ENCODE data around the gene NBDY. TPM values are rescaled to one million over a fixed set of nuclear protein-coding genes. Genes with fewer than 3 reads are reported as not detected.
A peak's percentile ranks its signal among the peaks of the same experiment; 100 is the strongest.
"Not testable (repeated sequence)": the region's sequence is repeated elsewhere in the genome, so short reads cannot be mapped to it uniquely, and the experiment has no call there.

Gene NBDY
- total RNA-seq, 1 donor: 11.9 TPM

- peak overlapping the region; percentile 71 for H3K4me3 ChIP-seq (ENCODE audit: low read depth, low read length)
- peak; percentile 96 for DNase-seq (ENCODE audit: low read depth)
- TF ChIP-seq CTCF (IDR thresholded peaks at IDR 0.05; ENCODE audit: insufficient read depth, low read length): peak; percentile 70
Observed at GRCh38 chrX:56764153-56764974, 35.3 kb downstream of the NBDY start.

GRCh38 chrX:56764975-56765791 lies 36.1 kb downstream of the NBDY start:
- TF ChIP-seq CTCF (IDR thresholded peaks at IDR 0.05; ENCODE audit: insufficient read depth, low read length): no peak
- no peak overlapping the region for H3K4me3 ChIP-seq (ENCODE audit: low read depth, low read length)
- no peak for DNase-seq (ENCODE audit: low read depth)

- no peak overlapping the region for H3K4me3 ChIP-seq (ENCODE audit: low read depth, low read length)
- peak; percentile 45 for DNase-seq (ENCODE audit: low read depth)
- TF ChIP-seq CTCF (IDR thresholded peaks at IDR 0.05; ENCODE audit: insufficient read depth, low read length): no peak
Observed at GRCh38 chrX:56765811-56766553, 36.9 kb downstream of the NBDY start.

GRCh38 chrX:56766554-56767347 lies 37.7 kb downstream of the NBDY start:
- peak overlapping the region; percentile 67 for H3K4me3 ChIP-seq (ENCODE audit: low read depth, low read length)
- peak; percentile 45 for DNase-seq (ENCODE audit: low read depth)
- peak; percentile 18 for TF ChIP-seq CTCF (IDR thresholded peaks at IDR 0.05; ENCODE audit: insufficient read depth, low read length)

- DNase-seq (ENCODE audit: low read depth): peak; percentile 44
- H3K4me3 ChIP-seq (ENCODE audit: low read depth, low read length): peak overlapping the region; percentile 67
Observed at GRCh38 chrX:56767348-56768119, 38.5 kb downstream of the NBDY start.

GRCh38 chrX:56768120-56768660 lies 39.1 kb downstream of the NBDY start:
- not testable (repeated sequence) for DNase-seq (ENCODE audit: low read depth); H3K4me3 ChIP-seq (ENCODE audit: low read depth, low read length)

- not testable (repeated sequence) for H3K4me3 ChIP-seq (ENCODE audit: low read depth, low read length); DNase-seq (ENCODE audit: low read depth)
Observed at GRCh38 chrX:56772675-56773521, 43.9 kb downstream of the NBDY start.

GRCh38 chrX:56773522-56774060 lies 44.5 kb downstream of the NBDY start:
- DNase-seq (ENCODE audit: low read depth); H3K4me3 ChIP-seq (ENCODE audit: low read depth, low read length): not testable (repeated sequence)

- not testable (repeated sequence) for DNase-seq (ENCODE audit: low read depth); H3K4me3 ChIP-seq (ENCODE audit: low read depth, low read length)
Observed at GRCh38 chrX:56778099-56778923, 49.3 kb downstream of the NBDY start.

Measured in fibroblast of the aortic adventitia (primary cell).